ENCODE results near the gene CLCN5. TPM values are rescaled to one million over a fixed set of nuclear protein-coding genes. Genes with fewer than 3 reads are reported as not detected.
A peak's percentile ranks its signal among the peaks of the same experiment; 100 is the strongest.

Gene CLCN5
- total RNA-seq, 1 experiment from 2014 or later: 4.9 TPM

DNA sequence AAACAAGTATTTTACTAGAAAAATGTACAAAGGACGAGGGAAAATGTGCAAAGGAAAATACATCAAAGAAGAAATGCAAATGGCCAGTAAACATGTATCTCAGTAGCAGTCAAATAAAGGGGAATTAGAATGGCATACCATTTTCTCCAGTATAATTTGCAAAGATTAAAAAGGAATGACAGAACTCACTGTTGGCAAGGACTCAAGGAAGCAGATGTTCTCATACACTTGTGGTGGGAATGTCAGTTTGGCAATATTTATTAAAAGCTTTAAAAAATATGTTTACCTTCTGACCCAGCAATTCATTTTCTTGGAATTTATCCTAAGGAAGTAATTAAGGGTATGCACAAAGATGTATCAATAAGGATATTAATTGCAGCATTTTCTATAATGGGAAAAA lies 7.6 kb downstream of the CLCN5 start:
- TF ChIP-seq, protein P1, sequence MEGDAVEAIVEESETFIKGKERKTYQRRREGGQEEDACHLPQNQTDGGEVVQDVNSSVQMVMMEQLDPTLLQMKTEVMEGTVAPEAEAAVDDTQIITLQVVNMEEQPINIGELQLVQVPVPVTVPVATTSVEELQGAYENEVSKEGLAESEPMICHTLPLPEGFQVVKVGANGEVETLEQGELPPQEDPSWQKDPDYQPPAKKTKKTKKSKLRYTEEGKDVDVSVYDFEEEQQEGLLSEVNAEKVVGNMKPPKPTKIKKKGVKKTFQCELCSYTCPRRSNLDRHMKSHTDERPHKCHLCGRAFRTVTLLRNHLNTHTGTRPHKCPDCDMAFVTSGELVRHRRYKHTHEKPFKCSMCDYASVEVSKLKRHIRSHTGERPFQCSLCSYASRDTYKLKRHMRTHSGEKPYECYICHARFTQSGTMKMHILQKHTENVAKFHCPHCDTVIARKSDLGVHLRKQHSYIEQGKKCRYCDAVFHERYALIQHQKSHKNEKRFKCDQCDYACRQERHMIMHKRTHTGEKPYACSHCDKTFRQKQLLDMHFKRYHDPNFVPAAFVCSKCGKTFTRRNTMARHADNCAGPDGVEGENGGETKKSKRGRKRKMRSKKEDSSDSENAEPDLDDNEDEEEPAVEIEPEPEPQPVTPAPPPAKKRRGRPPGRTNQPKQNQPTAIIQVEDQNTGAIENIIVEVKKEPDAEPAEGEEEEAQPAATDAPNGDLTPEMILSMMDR (IDR thresholded peaks at IDR 0.05; ENCODE audit: unreplicated experiment): no peak
- H3K4me3 Mint-ChIP-seq (ENCODE audit: unreplicated experiment): no peak overlapping the region
- no TSS peak for BruUV-seq (replicated peaks)
- ChIA-PET POLR2A (no interaction called here), CTCF (interaction anchor here (0.5 to 0.7 kb wide), 2 partner anchors 51 to 160 kb away, joined by 3 read pairs; partner anchors contain the start of gene USP27X)
- H3K27me3 Mint-ChIP-seq (ENCODE audit: insufficient read depth, unreplicated experiment): peaks cover 32% of the 10 kb centered on the region
- DNase-seq (ENCODE audit: unreplicated experiment): no peak
- H3K27ac Mint-ChIP-seq (ENCODE audit: low read depth, unreplicated experiment): no peak overlapping the region
- intact Hi-C loops (cut with micrococcal nuclease): no loop called here
- H3K4me1 Mint-ChIP-seq (ENCODE audit: insufficient read depth, unreplicated experiment): no peaks in the 10 kb centered on the region
- no peaks in the 10 kb centered on the region for H3K9me3 Mint-ChIP-seq (ENCODE audit: unreplicated experiment)
- peaks cover 9% of the 10 kb centered on the region for H3K36me3 Mint-ChIP-seq (ENCODE audit: insufficient read depth, unreplicated experiment)

DNA sequence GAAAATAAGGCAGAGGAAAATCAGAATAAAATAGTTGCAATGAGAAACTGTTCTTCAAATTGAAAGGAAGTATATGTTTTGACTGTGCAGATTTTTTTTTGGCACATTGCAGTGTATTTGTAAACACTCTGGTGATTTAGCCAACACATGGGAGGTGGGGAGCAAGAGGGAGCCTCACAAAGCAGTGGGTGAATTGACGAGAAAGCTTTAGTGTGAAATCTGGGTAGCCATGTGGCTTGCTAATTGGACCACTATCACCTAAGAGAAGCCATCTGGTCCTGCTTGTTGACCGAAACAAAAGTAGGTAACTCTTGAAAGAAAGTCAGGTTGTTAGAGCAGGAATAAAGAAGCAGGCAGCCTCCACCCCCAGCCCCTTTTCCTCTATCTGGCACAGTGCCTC lies 10.4 kb downstream of the CLCN5 start:
- H3K36me3 Mint-ChIP-seq (ENCODE audit: insufficient read depth, unreplicated experiment): peaks cover 4% of the 10 kb centered on the region
- intact Hi-C loops (cut with micrococcal nuclease): no loop called here
- ChIA-PET CTCF (no interaction called here), POLR2A (no interaction called here)
- no peak overlapping the region for H3K4me3 Mint-ChIP-seq (ENCODE audit: unreplicated experiment)
- peaks cover 6% of the 10 kb centered on the region for H3K9me3 Mint-ChIP-seq (ENCODE audit: unreplicated experiment)
- H3K4me1 Mint-ChIP-seq (ENCODE audit: insufficient read depth, unreplicated experiment): no peaks in the 10 kb centered on the region
- H3K27me3 Mint-ChIP-seq (ENCODE audit: insufficient read depth, unreplicated experiment): peaks cover 20% of the 10 kb centered on the region
- DNase-seq (ENCODE audit: unreplicated experiment): no peak
- TF ChIP-seq, protein P1 (IDR thresholded peaks at IDR 0.05; ENCODE audit: unreplicated experiment): no peak
- no TSS peak for BruUV-seq (replicated peaks)
- no peak overlapping the region for H3K27ac Mint-ChIP-seq (ENCODE audit: low read depth, unreplicated experiment)

DNA sequence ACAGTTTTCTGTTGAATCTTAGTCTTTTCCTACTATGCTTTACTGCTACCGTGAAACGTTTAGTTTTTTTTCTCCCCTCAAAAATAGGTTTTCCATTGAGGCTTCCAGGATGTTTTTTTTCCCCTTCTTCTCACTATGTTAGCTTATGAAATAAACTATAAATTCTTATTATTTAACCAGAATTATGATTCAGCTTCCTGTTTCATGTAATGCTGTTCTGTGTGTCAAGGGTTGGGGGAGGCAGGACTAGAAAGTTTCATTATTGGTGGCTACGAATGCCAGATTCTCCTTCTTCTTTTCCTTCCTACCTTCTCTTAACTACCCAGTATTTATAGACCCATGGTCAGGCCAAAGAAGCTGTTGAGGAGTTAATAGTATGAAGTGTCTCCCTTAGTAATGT lies 11.8 kb downstream of the CLCN5 start:
- POLR2A ChIA-PET: no interaction called here

DNA sequence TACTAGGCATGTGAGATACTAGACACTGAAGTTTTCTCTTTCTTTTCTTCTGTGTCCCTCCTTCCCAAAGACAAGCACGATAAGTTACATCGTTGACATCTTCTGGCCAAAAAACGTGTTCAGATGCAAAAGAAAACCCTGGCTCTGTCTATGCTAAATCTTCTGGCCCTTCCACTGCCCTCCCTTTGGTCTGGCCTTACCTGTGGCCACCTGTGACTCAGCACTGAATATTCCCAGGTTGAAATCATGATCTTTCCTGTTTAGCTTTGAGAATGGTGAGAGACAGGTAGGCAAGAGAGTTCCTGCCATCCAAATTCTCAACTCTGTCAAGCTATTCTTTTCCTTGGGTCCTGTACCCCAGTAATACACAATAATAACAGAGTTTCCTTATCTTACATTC lies 12.3 kb downstream of the CLCN5 start:
- no peaks in the 10 kb centered on the region for H3K4me1 Mint-ChIP-seq (ENCODE audit: insufficient read depth, unreplicated experiment)
- intact Hi-C loops (cut with micrococcal nuclease): no loop called here
- no peaks in the 10 kb centered on the region for H3K36me3 Mint-ChIP-seq (ENCODE audit: insufficient read depth, unreplicated experiment)
- H3K27me3 Mint-ChIP-seq (ENCODE audit: insufficient read depth, unreplicated experiment): peaks cover 15% of the 10 kb centered on the region
- ChIA-PET POLR2A (no interaction called here), CTCF (interaction anchor here (0.7 kb wide), 1 partner anchor 10 kb away, joined by 3 read pairs; no protein-coding TSS in a partner anchor)
- peak; percentile 2 for DNase-seq (ENCODE audit: unreplicated experiment)
- TF ChIP-seq, protein P1 (IDR thresholded peaks at IDR 0.05; ENCODE audit: unreplicated experiment): no peak
- no peak overlapping the region for H3K4me3 Mint-ChIP-seq (ENCODE audit: unreplicated experiment)
- no TSS peak for BruUV-seq (replicated peaks)
- no peak overlapping the region for H3K27ac Mint-ChIP-seq (ENCODE audit: low read depth, unreplicated experiment)
- H3K9me3 Mint-ChIP-seq (ENCODE audit: unreplicated experiment): peaks cover 6% of the 10 kb centered on the region

More for the DNA sequence above, 11.8 kb downstream of the CLCN5 start:
- CTCF ChIA-PET: no interaction called here
- no TSS peak for BruUV-seq (replicated peaks)
- DNase-seq (ENCODE audit: unreplicated experiment): no peak
- Mint-ChIP-seq H3K4me1 (ENCODE audit: insufficient read depth, unreplicated experiment) (no peaks in the 10 kb centered on the region), H3K27ac (ENCODE audit: low read depth, unreplicated experiment) (no peak overlapping the region), H3K36me3 (ENCODE audit: insufficient read depth, unreplicated experiment) (no peaks in the 10 kb centered on the region), H3K4me3 (ENCODE audit: unreplicated experiment) (no peak overlapping the region), H3K9me3 (ENCODE audit: unreplicated experiment) (peaks cover 6% of the 10 kb centered on the region), H3K27me3 (ENCODE audit: insufficient read depth, unreplicated experiment) (peaks cover 15% of the 10 kb centered on the region)
- intact Hi-C loops (cut with micrococcal nuclease): no loop called here
- TF ChIP-seq, protein P1 (IDR thresholded peaks at IDR 0.05; ENCODE audit: unreplicated experiment): no peak

Data from MCF 10A (cell line).